Esophagus muscularis mucosa (tissue), 4 donors: ENCODE data around the gene C1QL4.

ENCODE experiments used
- EP300 ChIP-seq: sonication (generic); formaldehyde crosslinking; IDR thresholded peaks from one replicate; pipeline ENCODE4 v1.6.1; 2017; ENCODE audit warnings: antibody characterized with exemption
- POLR2A ChIP-seq: fragments of 450-650 bp; IDR thresholded peaks from one replicate; pipeline ENCODE4 v1.6.1; 2017; ENCODE audit warnings: antibody characterized with exemption, moderate library complexity, mild to moderate bottlenecking, low read depth
- TF ChIP-seq, protein P1 (sequence below), 3 experiments: fragments of 200-600 bp in 2 of 3; fragments of 450-650 bp in 1 of 3; sonication (generic) in 2 of 3; IDR thresholded peaks; one replicate each; pipeline ENCODE4 v1.5.1; 2017 to 2019; ENCODE audit warnings: antibody characterized with exemption in 3 of 3, mild to moderate bottlenecking in 2 of 3, moderate library complexity in 1 of 3

DNA sequence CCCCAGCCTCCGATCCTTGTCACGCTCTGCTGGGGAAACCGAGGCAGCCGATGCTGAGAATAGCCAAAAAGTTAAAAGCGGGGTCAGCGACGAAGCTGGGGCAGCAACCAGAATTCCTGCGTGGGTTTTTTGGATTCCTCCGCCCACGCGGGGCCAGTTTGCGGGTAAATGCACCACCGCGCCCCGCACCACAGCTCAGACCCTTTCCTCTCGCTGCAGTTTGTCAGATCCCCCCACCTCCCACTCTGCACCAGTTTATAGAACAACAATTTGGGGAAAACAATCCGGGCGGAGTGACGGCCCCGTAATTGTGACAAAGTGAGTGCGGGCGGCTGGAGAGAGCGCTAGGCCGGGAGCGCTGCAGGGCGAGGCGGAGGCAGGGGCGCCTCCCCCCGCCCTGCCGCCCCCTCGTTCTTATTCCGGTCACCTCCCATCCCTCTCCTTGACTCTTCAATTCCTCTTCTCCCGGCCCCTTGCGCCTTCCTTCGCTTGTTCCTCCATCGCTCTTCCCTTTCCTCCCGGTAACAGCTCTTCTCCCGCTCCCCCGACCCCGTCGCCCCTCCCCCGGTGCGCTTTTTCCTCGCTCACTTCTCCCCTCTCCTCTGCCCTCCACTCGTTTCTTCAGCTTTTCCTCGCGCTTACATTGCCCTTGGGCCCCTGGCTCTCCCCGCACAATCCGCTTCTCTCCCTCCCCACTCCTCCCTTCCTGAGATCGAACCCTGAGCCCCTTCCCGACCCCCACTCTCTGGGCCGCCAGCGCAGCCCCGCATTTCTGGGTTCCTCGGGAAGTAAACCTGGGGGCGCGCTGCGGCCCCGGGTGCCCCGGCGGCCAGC is 9.1 kb upstream of the C1QL4 start:
- TF ChIP-seq, protein P1, sequence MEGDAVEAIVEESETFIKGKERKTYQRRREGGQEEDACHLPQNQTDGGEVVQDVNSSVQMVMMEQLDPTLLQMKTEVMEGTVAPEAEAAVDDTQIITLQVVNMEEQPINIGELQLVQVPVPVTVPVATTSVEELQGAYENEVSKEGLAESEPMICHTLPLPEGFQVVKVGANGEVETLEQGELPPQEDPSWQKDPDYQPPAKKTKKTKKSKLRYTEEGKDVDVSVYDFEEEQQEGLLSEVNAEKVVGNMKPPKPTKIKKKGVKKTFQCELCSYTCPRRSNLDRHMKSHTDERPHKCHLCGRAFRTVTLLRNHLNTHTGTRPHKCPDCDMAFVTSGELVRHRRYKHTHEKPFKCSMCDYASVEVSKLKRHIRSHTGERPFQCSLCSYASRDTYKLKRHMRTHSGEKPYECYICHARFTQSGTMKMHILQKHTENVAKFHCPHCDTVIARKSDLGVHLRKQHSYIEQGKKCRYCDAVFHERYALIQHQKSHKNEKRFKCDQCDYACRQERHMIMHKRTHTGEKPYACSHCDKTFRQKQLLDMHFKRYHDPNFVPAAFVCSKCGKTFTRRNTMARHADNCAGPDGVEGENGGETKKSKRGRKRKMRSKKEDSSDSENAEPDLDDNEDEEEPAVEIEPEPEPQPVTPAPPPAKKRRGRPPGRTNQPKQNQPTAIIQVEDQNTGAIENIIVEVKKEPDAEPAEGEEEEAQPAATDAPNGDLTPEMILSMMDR (IDR thresholded peaks at IDR 0.05): no peak
- TF ChIP-seq POLR2A (no peak), EP300 (no peak)
